ENCODE data around the gene ZSCAN9. TPM values are rescaled to one million over a fixed set of nuclear protein-coding genes. Genes with fewer than 3 reads are reported as not detected.

Gene ZSCAN9
- total and polyA plus RNA-seq, 2 of the 8 experiments (the other 6 are each of a cell fraction or from before 2014, with no cell fraction given), result 10.8 to 13.6 TPM

GRCh38 chr6:28208111-28208659 lies 16.9 kb upstream of the ZSCAN9 start (continued):
- TF ChIP-seq CHD1 (IDR thresholded peaks at IDR 0.05; ENCODE audit: low read depth, low read length), result no peak
- TF ChIP-seq SUZ12 (IDR thresholded peaks at IDR 0.05; ENCODE audit: low read length), result peak; percentile 63
- no peak for TF ChIP-seq ATF3 (IDR thresholded peaks at IDR 0.05; ENCODE audit: insufficient read depth, low read depth, low read length)
- no peak for TF ChIP-seq GABPA (IDR thresholded peaks at IDR 0.05; ENCODE audit: borderline replicate concordance, insufficient read depth, low read length)
- TF ChIP-seq BCL11A (IDR thresholded peaks at IDR 0.05; ENCODE audit: low read depth in 2 of 2, low read length in 2 of 2), result no peak
- TF ChIP-seq TAF1 (IDR thresholded peaks at IDR 0.05; ENCODE audit: low read depth, low read length), result no peak
- TF ChIP-seq CBX8 (IDR thresholded peaks at IDR 0.05; ENCODE audit: borderline replicate concordance, low read depth, low read length), result peak; percentile 67; the same call in 1 of the 2 replicates
- TF ChIP-seq, protein P1, sequence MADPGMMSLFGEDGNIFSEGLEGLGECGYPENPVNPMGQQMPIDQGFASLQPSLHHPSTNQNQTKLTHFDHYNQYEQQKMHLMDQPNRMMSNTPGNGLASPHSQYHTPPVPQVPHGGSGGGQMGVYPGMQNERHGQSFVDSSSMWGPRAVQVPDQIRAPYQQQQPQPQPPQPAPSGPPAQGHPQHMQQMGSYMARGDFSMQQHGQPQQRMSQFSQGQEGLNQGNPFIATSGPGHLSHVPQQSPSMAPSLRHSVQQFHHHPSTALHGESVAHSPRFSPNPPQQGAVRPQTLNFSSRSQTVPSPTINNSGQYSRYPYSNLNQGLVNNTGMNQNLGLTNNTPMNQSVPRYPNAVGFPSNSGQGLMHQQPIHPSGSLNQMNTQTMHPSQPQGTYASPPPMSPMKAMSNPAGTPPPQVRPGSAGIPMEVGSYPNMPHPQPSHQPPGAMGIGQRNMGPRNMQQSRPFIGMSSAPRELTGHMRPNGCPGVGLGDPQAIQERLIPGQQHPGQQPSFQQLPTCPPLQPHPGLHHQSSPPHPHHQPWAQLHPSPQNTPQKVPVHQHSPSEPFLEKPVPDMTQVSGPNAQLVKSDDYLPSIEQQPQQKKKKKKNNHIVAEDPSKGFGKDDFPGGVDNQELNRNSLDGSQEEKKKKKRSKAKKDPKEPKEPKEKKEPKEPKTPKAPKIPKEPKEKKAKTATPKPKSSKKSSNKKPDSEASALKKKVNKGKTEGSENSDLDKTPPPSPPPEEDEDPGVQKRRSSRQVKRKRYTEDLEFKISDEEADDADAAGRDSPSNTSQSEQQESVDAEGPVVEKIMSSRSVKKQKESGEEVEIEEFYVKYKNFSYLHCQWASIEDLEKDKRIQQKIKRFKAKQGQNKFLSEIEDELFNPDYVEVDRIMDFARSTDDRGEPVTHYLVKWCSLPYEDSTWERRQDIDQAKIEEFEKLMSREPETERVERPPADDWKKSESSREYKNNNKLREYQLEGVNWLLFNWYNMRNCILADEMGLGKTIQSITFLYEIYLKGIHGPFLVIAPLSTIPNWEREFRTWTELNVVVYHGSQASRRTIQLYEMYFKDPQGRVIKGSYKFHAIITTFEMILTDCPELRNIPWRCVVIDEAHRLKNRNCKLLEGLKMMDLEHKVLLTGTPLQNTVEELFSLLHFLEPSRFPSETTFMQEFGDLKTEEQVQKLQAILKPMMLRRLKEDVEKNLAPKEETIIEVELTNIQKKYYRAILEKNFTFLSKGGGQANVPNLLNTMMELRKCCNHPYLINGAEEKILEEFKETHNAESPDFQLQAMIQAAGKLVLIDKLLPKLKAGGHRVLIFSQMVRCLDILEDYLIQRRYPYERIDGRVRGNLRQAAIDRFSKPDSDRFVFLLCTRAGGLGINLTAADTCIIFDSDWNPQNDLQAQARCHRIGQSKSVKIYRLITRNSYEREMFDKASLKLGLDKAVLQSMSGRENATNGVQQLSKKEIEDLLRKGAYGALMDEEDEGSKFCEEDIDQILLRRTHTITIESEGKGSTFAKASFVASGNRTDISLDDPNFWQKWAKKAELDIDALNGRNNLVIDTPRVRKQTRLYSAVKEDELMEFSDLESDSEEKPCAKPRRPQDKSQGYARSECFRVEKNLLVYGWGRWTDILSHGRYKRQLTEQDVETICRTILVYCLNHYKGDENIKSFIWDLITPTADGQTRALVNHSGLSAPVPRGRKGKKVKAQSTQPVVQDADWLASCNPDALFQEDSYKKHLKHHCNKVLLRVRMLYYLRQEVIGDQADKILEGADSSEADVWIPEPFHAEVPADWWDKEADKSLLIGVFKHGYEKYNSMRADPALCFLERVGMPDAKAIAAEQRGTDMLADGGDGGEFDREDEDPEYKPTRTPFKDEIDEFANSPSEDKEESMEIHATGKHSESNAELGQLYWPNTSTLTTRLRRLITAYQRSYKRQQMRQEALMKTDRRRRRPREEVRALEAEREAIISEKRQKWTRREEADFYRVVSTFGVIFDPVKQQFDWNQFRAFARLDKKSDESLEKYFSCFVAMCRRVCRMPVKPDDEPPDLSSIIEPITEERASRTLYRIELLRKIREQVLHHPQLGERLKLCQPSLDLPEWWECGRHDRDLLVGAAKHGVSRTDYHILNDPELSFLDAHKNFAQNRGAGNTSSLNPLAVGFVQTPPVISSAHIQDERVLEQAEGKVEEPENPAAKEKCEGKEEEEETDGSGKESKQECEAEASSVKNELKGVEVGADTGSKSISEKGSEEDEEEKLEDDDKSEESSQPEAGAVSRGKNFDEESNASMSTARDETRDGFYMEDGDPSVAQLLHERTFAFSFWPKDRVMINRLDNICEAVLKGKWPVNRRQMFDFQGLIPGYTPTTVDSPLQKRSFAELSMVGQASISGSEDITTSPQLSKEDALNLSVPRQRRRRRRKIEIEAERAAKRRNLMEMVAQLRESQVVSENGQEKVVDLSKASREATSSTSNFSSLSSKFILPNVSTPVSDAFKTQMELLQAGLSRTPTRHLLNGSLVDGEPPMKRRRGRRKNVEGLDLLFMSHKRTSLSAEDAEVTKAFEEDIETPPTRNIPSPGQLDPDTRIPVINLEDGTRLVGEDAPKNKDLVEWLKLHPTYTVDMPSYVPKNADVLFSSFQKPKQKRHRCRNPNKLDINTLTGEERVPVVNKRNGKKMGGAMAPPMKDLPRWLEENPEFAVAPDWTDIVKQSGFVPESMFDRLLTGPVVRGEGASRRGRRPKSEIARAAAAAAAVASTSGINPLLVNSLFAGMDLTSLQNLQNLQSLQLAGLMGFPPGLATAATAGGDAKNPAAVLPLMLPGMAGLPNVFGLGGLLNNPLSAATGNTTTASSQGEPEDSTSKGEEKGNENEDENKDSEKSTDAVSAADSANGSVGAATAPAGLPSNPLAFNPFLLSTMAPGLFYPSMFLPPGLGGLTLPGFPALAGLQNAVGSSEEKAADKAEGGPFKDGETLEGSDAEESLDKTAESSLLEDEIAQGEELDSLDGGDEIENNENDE (IDR thresholded peaks at IDR 0.05; ENCODE audit: insufficient replicate concordance, low read length), result no peak
- no peak for TF ChIP-seq USF2 (IDR thresholded peaks at IDR 0.05; ENCODE audit: low read length)

All from H1 (cell line).